ENCODE data around the gene C10orf90.

Gene C10orf90

GRCh38 chr10:126670056-126670894 is at the start of gene C10orf90:
Gene C10orf90 (minus strand): TSS chr10:126670693. CDS start chr10:126670480, 213 bp downstream.
- FAIRE-seq, result no peak

- FAIRE-seq, result no peak
These were observed 45.9 kb upstream of the C10orf90 start for GRCh38 chr10:126716366-126716765.

DNA sequence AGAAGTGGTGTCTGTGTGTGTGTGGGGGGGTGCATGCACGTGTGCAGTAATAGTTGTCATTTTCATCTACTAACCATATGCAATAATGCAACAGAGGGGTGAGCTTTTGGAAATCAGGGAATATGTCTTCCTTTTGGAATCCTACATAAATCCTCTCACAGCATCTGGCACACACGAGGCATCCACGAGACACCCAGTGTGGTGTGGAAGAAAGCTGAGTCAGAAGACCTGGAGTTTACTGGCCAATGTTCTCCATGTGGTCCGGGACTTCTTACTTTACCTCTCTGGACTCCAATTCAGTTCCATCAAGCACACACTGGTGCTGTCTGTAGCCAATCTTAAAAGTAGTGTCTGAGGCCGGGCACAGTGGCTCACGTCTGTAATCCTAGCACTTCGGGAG is 43.1 kb upstream of the C10orf90 start:
- no peak for FAIRE-seq

DNA sequence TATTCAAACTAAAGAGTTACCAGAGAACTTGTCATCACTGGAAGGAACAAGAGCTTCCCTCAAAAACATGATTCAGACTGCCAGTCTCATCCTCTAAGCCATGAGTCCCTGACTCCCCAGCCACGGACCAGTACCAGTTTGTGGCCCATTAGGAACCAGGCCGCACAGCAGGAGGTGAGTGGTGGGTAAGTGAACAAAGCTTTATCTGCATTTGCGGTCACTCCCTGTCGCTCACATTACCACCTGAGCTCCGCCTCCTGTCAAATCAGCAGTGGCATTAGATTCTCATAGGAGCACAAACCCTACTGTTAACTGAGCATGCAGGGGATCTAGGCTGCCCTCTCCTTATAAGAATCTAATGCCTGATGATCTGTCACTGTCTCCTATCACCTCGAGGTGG is 42.2 kb upstream of the C10orf90 start:
- no peak for FAIRE-seq

DNA sequence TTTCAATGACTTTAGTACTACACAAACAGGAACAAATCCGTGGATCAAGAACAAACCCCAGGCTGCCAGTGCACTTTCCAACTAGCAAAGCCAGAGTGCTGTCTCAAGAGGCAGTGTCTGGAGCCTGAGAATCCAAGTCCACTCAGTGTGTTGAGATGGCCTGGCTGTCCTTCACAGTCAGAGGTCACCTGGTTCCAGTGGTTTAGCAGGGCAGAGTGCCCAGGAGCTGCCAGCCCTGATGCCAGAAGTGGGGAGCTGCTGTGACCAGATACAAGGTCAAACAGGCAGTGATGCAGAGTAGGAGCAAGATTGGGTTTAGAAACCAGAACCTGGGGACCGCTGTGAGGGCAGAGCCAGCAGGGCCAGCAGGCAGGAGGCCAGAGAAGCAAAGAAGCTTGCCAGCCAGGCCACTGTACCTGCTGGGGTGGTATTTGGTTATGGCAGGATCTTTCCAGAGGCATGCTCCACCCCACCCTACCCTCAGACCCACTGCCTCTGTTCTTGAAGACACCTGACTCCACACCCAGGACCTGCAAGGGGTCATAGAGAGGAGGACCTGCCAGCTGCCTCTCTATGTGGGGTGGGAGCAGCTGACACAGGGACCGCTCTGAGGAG is 35.6 kb upstream of the C10orf90 start:
- no peak for FAIRE-seq

DNA sequence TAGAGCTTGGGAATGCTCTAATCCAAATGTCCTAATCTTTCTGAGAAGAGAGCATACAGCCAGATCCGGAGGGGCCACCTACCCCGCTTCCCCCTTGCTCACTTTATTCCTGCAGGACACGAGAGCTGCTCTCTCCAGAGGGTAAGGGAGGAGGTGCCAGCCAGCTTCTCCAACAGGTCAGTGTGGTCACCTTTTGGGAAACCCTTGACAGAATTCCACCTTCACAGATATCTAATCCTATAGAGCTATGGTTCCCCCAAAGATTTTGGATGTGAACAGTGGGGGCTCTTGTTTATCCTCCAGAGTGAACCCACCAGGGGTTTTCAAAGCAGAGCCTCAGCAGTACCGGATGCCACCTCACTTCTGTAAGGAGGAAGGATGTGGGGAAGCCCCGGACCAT is 34.6 kb upstream of the C10orf90 start:
- no peak for FAIRE-seq

GRCh38 chr10:126704649-126705048 is 34.2 kb upstream of the C10orf90 start:
- FAIRE-seq, result no peak

- FAIRE-seq, result no peak
These were observed 31.7 kb upstream of the C10orf90 start for GRCh38 chr10:126702181-126702580.

GRCh38 chr10:126701526-126701925 is 31.0 kb upstream of the C10orf90 start:
- no peak for FAIRE-seq

DNA sequence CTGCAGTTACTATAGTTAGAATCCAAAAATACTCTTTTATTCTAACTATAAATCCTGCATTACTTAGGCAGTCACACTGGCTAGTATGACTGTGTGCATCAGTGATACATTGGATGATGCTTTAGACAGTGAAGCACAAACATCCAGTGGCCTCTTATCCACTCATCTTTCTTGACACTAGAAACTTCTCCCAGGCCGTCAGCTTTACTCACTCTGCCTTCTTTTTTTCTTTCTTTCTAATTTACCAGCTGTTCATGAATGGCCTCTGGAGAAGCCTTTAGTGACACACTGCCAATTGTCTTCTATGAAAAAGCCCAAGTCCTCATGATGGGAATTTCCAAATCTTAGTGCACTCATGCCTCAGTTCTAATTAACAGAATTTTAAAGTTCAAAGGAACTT is 26.2 kb upstream of the C10orf90 start:
- FAIRE-seq, result no peak

- FAIRE-seq, result no peak
These were observed 21.0 kb upstream of the C10orf90 start for GRCh38 chr10:126691456-126691855.

GRCh38 chr10:126690534-126690933 is 20.0 kb upstream of the C10orf90 start:
- FAIRE-seq, result no peak

GRCh38 chr10:126689461-126689994 is 19.0 kb upstream of the C10orf90 start:
- FAIRE-seq, result no peak

DNA sequence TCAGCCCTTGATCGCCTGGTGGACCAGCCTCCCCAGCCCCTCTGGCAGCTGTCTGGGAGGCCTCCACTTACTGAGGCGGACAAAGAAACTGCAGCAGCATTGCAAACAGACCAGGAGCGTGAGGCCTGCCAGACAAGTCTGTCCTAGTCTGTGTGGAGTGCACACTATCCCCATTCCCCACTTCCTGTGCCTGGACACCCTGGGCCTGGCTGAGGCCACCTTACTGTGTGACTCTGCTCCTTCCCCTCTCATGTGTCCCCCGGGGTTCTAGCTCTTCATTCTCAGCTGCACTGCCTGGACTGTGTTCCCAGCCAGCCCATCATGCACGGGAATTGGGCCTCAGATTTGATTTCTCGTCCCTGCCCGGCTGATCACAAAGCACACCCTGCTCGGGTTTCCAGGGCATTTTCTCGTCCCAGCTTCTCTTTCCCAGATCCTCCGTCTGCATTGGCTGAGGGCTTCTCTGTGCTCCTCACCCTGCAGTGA is 16.7 kb upstream of the C10orf90 start:
- FAIRE-seq, result no peak

GRCh38 chr10:126686719-126687118 is 16.2 kb upstream of the C10orf90 start:
- no peak for FAIRE-seq

DNA sequence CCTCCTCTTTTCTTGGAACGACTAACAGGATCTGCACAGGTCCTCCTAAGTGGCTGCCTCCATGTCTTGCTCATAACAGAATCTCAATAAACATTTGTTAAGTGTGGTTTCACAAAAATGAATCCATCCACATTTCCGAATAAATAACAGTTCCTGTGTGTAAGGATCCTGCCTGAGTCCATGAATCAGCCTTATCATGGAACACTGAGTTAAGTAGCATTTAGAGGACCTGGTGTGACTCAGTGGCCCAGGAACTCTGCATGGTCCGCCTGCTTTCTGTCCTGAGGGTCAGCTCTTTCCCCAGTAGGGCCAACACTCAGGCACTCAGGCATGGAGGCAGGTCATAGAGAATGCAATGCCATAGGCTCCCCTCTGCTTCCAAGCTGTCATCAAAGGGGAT is 15.8 kb upstream of the C10orf90 start:
- FAIRE-seq, result no peak

- FAIRE-seq, result no peak
These were observed 15.3 kb upstream of the C10orf90 start for GRCh38 chr10:126685756-126686155.

- no peak for FAIRE-seq
These were observed 13.8 kb upstream of the C10orf90 start for GRCh38 chr10:126684171-126684745.

DNA sequence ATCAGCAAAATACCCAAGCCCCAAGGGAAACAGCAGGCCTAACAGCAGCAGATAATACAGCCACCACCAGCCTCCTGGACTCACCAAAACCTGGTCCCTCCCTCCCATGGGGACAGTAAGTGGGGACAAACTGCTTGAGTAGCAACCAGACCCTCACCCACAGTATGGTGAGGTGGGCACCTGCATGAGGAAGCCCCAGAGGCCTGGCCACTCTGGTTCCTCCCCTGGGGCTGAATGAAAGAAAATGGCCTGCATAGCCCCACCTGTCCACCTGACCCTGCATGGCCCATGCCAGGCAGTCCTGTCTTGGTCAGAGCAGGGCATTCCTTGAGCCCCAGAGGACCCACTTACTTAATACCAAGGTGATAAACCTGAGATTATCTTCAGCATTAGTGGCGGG is 13.0 kb upstream of the C10orf90 start:
- FAIRE-seq, result no peak

DNA sequence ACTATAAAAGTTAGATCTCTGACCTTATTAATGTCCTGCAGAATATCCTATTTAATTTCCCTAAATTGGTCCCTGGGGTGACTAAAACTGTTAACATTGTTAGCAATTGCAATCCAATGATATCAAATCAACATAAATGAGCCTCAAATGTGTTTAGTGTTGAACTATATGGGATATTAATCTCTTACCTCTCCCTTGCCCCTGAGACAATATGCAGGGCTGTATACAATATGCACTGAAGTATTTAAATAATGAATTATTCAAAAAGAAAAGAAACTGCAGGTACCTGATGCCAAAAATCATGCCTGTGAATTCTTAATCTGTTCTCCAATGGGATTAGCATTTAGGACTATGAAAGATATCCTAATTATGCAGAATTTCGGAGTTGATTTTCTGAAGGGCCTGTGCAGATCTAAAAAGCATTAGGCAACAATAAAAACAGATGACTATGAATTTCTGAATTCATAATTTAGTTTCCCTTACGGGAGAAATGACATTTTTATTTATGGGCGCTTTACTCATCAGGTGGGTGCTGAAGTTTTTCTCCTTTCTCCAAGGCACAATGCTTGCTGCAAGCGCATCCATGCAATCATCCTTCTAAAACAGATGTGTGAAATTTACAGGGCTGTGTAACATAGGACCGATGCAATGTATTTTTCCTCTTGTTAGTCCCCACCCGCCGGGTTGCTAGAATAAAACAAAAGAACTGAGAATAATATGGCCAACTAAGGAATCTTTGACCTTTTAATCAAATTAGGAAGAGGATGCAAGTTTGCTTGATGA is 5.4 kb upstream of the C10orf90 start:
- FAIRE-seq, result no peak

GRCh38 chr10:126674741-126675515 is 4.4 kb upstream of the C10orf90 start:
- no peak for FAIRE-seq

GRCh38 chr10:126673565-126673964 is 3.1 kb upstream of the C10orf90 start:
- no peak for FAIRE-seq
